Activated CD4-positive, alpha-beta T cell treated with anti-CD3 and anti-CD28 coated beads, Interleukin-2, Interleukin-6, amounts not matched to agents 100 ng/mL and 50 ng/mL, durations not matched to agents 16 hours and 8 hours (primary cell): ENCODE measurements around the gene TAF11L7.
"Not testable (repeated sequence)": the region's sequence is repeated elsewhere in the genome, so short reads cannot be mapped to it uniquely, and the experiment has no call there.

Experiments used
- DNase-seq: peaks from one replicate; pipeline ENCODE4 v3.0.0-alpha.2; 2020

Gene TAF11L7

GRCh38 chr5:17585658-17586057 lies at the start of gene TAF11L7:
TSS of gene TAF11L7 (minus strand) at chr5:17585758.
- DNase-seq, result not testable (repeated sequence)

- no peak for DNase-seq
These were observed 48.6 kb upstream of the TAF11L7 start, which contains the start of gene TAF11L14 for GRCh38 chr5:17634160-17634559. TSS of gene TAF11L14 (plus strand) at chr5:17634460.

GRCh38 chr5:17631788-17632187 lies 46.2 kb upstream of the TAF11L7 start, which contains the start of gene TAF11L13:
TSS of gene TAF11L13 (plus strand) at chr5:17632088.
- not testable (repeated sequence) for DNase-seq

GRCh38 chr5:17625686-17626085 lies 40.1 kb upstream of the TAF11L7 start:
- DNase-seq, result no peak

- no peak for DNase-seq
These were observed 35.1 kb upstream of the TAF11L7 start for GRCh38 chr5:17620627-17621026.

- DNase-seq, result no peak
These were observed 33.8 kb upstream of the TAF11L7 start for GRCh38 chr5:17619354-17619753.

GRCh38 chr5:17614872-17615605 lies 29.5 kb upstream of the TAF11L7 start:
- no peak for DNase-seq

GRCh38 chr5:17610092-17610491 lies 24.5 kb upstream of the TAF11L7 start, which contains the start of gene TAF11L12:
TSS of gene TAF11L12 (plus strand) at chr5:17610392.
- not testable (repeated sequence) for DNase-seq

GRCh38 chr5:17607461-17607860 lies 21.9 kb upstream of the TAF11L7 start:
- DNase-seq, result not testable (repeated sequence)

GRCh38 chr5:17604951-17605350 lies 19.4 kb upstream of the TAF11L7 start:
- no peak for DNase-seq

- not testable (repeated sequence) for DNase-seq
These were observed 18.3 kb upstream of the TAF11L7 start, which contains the start of gene TAF11L11 for GRCh38 chr5:17603880-17604279. TSS of gene TAF11L11 (plus strand) at chr5:17604183.

- not testable (repeated sequence) for DNase-seq
These were observed 12.2 kb upstream of the TAF11L7 start, which contains the start of gene TAF11L10 for GRCh38 chr5:17597728-17598127. TSS of gene TAF11L10 (minus strand) at chr5:17597828.

- DNase-seq, result not testable (repeated sequence)
These were observed 8.7 kb upstream of the TAF11L7 start, which contains the start of gene TAF11L9 for GRCh38 chr5:17594255-17594654. TSS of gene TAF11L9 (minus strand) at chr5:17594394.

GRCh38 chr5:17590860-17591259 lies 5.3 kb upstream of the TAF11L7 start, which contains the start of gene TAF11L8:
TSS of gene TAF11L8 (minus strand) at chr5:17590960.
- not testable (repeated sequence) for DNase-seq
